Type B pancreatic cell (in vitro differentiated cells): Measurements from ENCODE around the gene FREY1. TPM values are rescaled to one million over a fixed set of nuclear protein-coding genes. Genes with fewer than 3 reads are reported as not detected.

Experiments
- DNase-seq: peaks from one replicate; pipeline ENCODE4 v3.0.0; 2021; ENCODE audit warnings: mixed read lengths; ENCODE audit not compliant: unreplicated experiment; ENCODE audit errors: extremely low spot score
- H3K27ac Mint-ChIP-seq: 2 replicates; pipeline ENCODE4 v1.8.0; 2021; ENCODE audit warnings: mild to moderate bottlenecking, mixed read lengths
- H3K27me3 Mint-ChIP-seq: 2 replicates; pipeline ENCODE4 v1.8.0; 2021; ENCODE audit warnings: mixed read lengths
- H3K36me3 Mint-ChIP-seq: 2 replicates; pipeline ENCODE4 v1.8.0; 2021; ENCODE audit warnings: mixed read lengths
- H3K4me1 Mint-ChIP-seq: one replicate; pipeline ENCODE4 v1.8.0; 2021; ENCODE audit warnings: mixed read lengths; ENCODE audit not compliant: unreplicated experiment
- H3K4me3 Mint-ChIP-seq: 2 replicates; pipeline ENCODE4 v1.8.0; 2021; ENCODE audit warnings: mild to moderate bottlenecking, mixed read lengths
- H3K9me3 Mint-ChIP-seq: 2 replicates; pipeline ENCODE4 v1.8.0; 2021; ENCODE audit warnings: mixed read lengths
- total RNA-seq: library from RNA; stranded (reverse); gene quantifications from 2 replicates; pipeline ENCODE4 v1.2.1, GENCODE V29; 2021; ENCODE audit warnings: low replicate concordance
- TF ChIP-seq, protein P1 (sequence below): fragments of 200-600 bp; sonication (generic); conservative IDR thresholded peaks from 2 replicates; pipeline ENCODE4 v1.5.0; 2021; ENCODE audit warnings: antibody characterized with exemption, mild to moderate bottlenecking

Gene FREY1
- total RNA-seq, 1 donor from 2014 or later, result 1.4 TPM

DNA sequence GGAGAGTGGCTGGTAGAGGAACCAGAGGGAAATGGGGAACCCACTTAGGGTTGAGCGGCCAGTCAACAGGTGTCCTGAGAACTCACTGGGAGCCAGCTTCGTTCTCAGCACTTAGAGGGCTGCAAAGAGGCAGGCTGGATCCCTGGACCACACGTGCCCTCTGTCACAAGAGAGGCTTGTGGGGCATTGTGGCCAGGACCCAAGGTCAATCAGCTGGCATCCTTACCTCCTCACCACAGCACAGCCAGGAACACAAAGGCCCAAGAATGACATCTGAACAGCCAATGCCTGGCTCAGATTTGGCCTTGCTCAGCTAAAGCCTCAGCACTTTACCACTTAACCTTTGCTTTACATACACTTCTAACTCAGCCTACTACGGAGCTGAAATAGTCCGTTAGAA is 14.2 kb downstream of the FREY1 start:
- TF ChIP-seq, protein P1, sequence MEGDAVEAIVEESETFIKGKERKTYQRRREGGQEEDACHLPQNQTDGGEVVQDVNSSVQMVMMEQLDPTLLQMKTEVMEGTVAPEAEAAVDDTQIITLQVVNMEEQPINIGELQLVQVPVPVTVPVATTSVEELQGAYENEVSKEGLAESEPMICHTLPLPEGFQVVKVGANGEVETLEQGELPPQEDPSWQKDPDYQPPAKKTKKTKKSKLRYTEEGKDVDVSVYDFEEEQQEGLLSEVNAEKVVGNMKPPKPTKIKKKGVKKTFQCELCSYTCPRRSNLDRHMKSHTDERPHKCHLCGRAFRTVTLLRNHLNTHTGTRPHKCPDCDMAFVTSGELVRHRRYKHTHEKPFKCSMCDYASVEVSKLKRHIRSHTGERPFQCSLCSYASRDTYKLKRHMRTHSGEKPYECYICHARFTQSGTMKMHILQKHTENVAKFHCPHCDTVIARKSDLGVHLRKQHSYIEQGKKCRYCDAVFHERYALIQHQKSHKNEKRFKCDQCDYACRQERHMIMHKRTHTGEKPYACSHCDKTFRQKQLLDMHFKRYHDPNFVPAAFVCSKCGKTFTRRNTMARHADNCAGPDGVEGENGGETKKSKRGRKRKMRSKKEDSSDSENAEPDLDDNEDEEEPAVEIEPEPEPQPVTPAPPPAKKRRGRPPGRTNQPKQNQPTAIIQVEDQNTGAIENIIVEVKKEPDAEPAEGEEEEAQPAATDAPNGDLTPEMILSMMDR, result no peak
- no peak overlapping the region for H3K27ac Mint-ChIP-seq
- no peaks in the 10 kb centered on the region for H3K27me3 Mint-ChIP-seq
- DNase-seq, result no peak
- H3K4me3 Mint-ChIP-seq, result no peak overlapping the region
- no peaks in the 10 kb centered on the region for H3K36me3 Mint-ChIP-seq
- H3K4me1 Mint-ChIP-seq, result peaks cover 9% of the 10 kb centered on the region
- no peaks in the 10 kb centered on the region for H3K9me3 Mint-ChIP-seq

- no peak for DNase-seq
- TF ChIP-seq, protein P1, result no peak
- Mint-ChIP-seq H3K4me3 (no peak overlapping the region), H3K9me3 (no peaks in the 10 kb centered on the region), H3K27me3 (peaks cover 6% of the 10 kb centered on the region), H3K36me3 (no peaks in the 10 kb centered on the region), H3K27ac (no peak overlapping the region), H3K4me1 (peaks cover 9% of the 10 kb centered on the region)
Measured at GRCh38 chr11:45890886-45891550, 16.1 kb downstream of the FREY1 start.

DNA sequence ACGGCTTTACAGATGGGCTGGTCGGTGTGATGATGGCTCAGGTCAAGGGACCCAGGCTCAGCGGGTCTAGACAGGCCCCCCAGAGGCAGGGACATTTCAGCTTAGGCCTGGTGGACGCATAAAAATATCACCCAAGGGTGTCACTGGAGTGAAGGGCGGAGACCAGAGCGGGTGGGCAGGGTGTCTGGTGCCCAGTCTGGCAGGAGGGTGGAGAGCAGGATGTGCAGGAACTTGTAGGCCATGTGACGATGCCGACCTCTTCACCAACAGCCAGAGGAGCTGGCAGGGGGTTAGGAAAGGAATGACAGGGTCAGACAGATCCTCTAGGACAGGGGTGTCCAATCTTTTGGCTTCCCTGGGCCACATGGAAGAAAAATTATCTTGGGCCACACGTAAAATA is 17.1 kb downstream of the FREY1 start:
- Mint-ChIP-seq H3K4me3 (no peak overlapping the region), H3K36me3 (no peaks in the 10 kb centered on the region), H3K9me3 (no peaks in the 10 kb centered on the region), H3K4me1 (peaks cover 11% of the 10 kb centered on the region), H3K27ac (no peak overlapping the region), H3K27me3 (peaks cover 9% of the 10 kb centered on the region)
- no peak for DNase-seq
- TF ChIP-seq, protein P1, result no peak

GRCh38 chr11:45889555-45889954 is 17.5 kb downstream of the FREY1 start:
- H3K36me3 Mint-ChIP-seq, result no peaks in the 10 kb centered on the region
- peaks cover 8% of the 10 kb centered on the region for H3K4me1 Mint-ChIP-seq
- no peaks in the 10 kb centered on the region for H3K9me3 Mint-ChIP-seq
- no peak for DNase-seq
- no peak overlapping the region for H3K4me3 Mint-ChIP-seq
- H3K27me3 Mint-ChIP-seq, result peaks cover 13% of the 10 kb centered on the region
- no peak overlapping the region for H3K27ac Mint-ChIP-seq
- TF ChIP-seq, protein P1, result no peak

- H3K27ac Mint-ChIP-seq, result no peak overlapping the region
- H3K27me3 Mint-ChIP-seq, result peaks cover 14% of the 10 kb centered on the region
- peaks cover 3% of the 10 kb centered on the region for H3K4me1 Mint-ChIP-seq
- TF ChIP-seq, protein P1, result no peak
- no peaks in the 10 kb centered on the region for H3K9me3 Mint-ChIP-seq
- no peak for DNase-seq
- H3K36me3 Mint-ChIP-seq, result no peaks in the 10 kb centered on the region
- no peak overlapping the region for H3K4me3 Mint-ChIP-seq
Measured at GRCh38 chr11:45887587-45887986, 19.5 kb downstream of the FREY1 start.
